GM21786 (cell line): ENCODE results near the gene WDR90.

Experiments
- ATAC-seq: cut with Tn5 transposase; IDR thresholded peaks from one replicate; pipeline ENCODE4 v1.9.1; 2021; ENCODE audit not compliant: unreplicated experiment

WDR90 gene

DNA sequence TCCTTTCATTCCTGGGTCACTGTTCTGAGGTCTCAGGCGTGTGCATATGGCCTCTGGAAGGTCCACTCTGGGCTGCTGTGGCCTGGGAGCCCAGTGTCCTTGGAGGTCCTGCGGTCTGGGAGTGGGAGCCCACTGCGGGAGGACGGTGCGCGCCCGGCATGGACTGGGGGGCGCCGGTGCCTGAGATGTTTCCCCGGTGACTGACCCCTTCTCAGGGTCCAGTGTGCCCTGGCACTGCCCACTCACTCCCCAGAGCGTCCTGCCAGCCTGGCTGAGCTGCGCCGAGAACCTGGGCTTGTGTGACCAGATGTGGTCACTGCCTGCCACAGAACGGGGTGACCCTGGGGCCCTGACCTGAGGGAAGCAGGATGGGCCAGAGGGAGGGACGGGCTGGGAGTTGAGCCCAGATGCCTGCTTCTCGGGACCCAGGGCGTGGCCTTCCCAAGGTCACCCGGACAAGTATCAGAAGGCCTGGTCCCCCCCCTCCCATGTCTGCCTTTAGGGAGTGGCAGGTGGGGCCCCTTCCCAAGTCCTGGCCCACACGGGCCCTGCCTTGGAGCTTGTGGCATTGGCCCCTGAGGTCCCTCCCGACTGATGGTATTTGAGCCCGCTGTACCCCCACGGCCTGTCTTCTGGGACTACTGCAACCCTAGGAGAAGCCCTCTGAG is 25.2 kb downstream of the WDR90 start:
- no peak for ATAC-seq

DNA sequence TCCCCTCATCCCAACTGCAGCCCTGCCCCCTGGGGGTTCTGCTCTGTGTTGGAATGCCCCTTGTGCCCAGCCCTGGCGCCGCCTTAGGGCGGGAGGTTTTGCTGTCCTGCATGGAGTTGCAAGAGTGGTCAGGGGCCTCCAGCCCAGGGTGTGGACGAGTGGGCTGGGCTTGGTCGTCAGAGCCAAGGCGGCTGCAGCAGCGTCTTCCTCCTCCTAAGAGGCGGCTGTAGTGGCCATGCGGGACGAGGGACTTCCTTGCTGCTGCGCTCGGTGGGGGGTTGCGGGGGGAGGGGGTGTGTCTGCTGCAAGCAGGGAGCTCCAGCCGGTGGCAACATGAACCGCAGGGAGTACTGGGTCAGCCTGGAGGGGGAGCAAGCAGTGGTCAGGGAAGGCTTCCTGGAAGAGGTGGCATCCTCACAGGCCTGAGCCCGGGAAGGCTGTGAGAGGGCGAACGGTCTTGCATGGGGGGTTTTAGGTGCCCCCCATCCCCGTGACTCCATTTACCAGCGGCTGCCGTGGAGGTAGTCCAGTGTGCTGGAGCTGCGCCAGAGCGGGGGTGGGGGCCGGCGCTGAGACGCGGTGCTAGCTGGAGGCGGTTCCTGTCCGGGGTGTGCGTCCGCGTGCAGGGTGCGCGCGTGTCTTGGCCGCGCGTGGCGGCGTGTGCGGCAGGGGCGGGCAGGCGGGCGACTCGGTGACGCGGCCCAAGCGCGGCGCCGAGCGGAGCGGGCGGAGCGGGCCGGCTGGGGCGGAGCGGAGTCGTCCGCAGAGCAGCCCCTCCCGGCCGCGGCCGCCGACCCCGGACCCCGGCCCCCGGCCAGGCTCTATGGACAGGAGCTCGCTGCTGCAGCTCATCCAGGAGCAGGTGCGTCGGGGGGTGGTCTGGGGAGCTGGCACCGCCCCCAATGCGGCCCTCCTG is 26.1 kb downstream of the WDR90 start, which contains the start of gene RHBDL1:
Gene RHBDL1, plus strand, starts transcription at position 704 of the 916 bp plus-strand sequence. Its CDS starts 120 bp downstream, at position 824.
- ATAC-seq = no peak

GRCh38 chr16:675884-676564 is 26.9 kb downstream of the WDR90 start:
- no peak for ATAC-seq

GRCh38 chr16:676565-676902 is 27.4 kb downstream of the WDR90 start:
- ATAC-seq = no peak

DNA sequence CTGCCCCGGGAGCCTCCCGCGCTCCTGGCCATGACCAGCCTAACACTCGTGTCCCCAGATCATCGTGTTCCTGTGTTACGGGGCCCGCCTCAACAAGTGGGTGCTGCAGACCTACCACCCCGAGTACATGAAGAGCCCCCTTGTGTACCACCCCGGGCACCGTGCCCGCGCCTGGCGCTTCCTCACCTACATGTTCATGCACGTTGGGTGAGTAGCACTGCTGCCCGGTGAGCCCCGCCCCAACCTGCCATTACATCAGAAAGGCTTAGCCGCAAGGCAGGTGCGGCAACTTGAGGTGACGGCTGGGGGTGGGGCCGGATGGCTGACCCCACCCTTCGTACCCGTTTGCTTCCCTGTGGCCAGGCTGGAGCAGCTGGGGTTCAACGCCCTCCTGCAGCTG is 27.7 kb downstream of the WDR90 start:
- ATAC-seq = no peak

- no peak for ATAC-seq
Measured at GRCh38 chr16:677316-678190, 28.4 kb downstream of the WDR90 start.

DNA sequence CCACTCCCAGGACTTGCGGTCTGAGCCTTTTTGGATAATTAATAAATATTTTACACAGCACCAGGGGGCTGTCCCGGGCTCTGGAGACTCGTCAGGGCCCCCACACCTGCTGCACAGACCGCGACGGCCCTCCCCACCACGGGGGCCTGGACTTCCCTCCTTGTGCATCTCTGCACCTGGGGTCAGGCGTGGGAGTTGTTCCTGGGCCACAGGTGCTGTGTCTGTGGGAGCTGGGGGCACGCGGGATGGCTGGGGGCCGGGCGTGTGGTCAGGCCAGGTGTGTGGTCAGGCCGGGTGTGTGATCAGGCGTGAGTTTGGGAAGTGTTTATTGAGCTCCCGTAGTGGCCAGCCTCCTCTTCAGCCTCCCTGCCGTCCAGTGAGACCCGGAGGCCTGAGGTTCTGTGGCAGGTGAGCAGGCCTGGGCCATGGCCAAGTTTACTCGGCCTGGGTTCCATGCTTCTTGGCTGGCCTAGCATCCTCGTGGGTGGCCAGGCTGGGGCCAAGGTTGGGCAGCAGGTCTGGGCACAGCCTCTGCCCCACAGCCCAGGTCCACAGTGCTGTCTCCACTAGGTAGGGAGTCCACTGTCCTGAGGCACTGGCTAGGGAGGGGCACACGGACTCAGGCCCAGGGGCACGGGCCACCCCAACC is 29.2 kb downstream of the WDR90 start:
- no peak for ATAC-seq

GRCh38 chr16:678858-679813 is 30.0 kb downstream of the WDR90 start:
- ATAC-seq = no peak

DNA sequence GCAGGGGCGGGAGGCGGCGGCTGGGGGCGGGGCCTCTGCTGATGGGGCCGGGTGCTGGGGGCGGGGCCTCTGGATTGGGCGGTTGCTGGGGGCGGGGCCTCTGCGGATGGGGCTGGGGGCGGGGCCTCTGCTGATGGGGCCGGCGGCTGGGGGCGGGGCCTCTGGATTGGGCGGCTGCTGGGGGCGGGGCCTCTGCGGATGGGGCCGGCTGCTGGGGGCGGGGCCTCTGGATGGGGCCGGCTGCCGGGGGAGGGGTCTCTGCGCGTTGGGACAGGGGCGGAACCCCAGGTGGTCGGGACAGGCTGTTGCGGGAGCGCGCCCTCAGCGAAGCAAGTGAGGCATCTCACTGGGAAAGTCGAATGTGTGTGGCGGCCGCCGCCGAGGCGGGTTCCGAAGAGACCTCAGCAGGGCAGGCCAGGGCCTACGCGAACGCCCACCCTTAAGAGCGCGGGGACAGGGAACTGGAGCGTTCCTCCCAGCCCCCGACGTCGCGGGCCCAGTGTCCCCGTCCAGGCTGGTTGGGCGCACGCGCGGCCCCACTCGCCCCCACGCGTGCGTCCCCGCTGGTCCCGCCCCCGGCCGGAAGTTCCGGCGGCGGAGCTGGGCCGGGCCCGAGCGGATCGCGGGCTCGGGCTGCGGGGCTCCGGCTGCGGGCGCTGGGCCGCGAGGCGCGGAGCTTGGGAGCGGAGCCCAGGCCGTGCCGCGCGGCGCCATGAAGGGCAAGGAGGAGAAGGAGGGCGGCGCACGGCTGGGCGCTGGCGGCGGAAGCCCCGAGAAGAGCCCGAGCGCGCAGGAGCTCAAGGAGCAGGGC is 30.9 kb downstream of the WDR90 start, which contains the start of gene STUB1:
Gene STUB1, plus strand, starts transcription at position 597 of the 811 bp plus-strand sequence. Its CDS starts 116 bp downstream, at position 713.
- peak; percentile 37 for ATAC-seq

- ATAC-seq = peak; percentile 4
Measured at GRCh38 chr16:680625-680945, 31.4 kb downstream of the WDR90 start.

DNA sequence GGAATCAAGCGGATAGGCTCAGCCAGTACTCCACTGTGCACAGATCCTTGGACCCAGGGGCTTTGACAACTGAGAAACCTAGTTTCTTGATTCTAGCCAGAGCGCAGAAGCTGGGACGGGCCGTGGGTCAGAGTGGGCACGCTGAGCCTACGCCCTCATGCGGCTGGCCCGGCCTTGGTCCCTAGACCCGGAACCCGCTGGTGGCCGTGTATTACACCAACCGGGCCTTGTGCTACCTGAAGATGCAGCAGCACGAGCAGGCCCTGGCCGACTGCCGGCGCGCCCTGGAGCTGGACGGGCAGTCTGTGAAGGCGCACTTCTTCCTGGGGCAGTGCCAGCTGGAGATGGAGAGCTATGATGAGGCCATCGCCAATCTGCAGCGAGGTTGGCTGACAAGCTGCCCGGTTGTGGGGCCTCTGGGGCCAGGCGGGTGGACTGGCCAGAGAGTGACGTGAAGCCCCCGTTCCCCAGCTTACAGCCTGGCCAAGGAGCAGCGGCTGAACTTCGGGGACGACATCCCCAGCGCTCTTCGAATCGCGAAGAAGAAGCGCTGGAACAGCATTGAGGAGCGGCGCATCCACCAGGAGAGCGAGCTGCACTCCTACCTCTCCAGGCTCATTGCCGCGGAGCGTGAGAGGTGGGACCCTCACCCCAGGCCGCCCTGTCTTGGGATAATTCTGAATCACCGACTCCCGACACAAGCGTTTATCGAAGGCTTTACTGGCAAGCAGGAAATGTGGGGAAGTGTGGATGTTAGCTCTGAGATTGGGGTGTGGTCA is 32.0 kb downstream of the WDR90 start:
- no peak for ATAC-seq

- no peak for ATAC-seq
Measured at GRCh38 chr16:681746-682427, 32.7 kb downstream of the WDR90 start.

DNA sequence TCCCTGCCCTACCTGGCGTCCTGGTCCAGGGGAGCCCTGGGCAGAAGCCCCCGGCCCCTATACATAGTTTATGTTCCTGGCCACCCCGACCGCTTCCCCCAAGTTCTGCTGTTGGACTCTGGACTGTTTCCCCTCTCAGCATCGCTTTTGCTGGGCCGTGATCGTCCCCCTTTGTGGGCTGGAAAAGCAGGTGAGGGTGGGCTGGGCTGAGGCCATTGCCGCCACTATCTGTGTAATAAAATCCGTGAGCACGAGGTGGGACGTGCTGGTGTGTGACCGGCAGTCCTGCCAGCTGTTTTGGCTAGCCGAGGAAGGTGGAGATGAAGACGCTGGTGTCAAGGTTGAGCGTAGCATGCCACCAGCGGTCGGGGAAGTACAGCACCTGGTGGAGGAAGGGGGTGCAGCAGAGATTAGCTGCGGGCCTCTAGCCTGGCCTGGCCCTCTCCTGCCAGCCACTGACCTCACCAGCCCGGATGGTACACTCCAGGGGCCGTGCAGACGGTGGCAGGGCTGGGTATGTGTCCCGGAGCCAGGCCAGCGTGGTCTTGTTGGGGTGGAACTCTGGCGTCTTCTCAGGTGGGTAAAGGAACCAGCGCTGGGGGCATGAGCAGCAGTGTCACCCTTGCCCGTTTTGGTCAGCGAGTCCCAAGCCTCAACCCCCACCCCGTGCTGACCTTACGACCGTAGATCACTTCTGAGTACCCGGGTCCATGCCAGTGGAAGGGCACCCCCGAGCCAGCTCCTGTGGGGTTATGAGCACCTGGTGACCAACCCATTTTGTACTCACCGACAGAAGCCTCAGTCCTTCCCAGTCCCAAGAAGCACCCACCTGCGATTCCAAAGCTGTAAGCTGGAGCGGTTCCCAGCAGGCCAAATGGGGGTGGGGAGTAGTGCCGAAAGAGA is 33.6 kb downstream of the WDR90 start:
- ATAC-seq = no peak

DNA sequence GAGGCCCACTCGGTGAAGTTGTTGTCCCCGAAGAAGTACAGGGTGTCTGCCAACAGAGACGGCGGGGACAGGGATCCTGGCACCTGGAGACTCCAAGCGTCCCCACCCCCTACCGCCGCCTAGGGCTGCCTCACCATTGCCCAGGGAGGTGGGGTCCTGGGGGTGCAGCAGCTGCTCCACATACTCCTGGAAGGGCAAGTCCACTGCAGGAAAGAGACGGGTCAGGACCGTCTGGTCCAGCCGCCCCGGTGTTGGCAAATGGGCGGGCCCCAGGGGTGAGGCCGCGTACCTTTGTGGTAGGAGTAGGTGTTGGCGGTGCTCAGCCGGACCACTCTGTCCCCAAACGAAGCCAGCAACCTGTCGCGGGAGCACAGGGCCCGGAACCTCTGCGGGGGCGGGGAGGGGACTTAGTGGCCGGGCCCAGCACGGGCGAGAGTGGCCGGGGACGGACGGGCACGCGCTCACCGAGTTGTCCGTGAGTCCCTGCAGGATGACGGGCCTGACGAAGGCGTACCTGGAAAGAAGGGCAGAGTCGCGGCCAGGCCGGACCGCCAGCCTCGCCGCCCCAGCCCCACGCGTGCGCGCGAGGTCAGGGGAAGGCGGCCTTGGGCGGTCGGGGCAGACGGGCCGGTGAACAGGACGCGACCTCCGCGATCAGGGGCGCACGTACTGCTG is 34.4 kb downstream of the WDR90 start:
- no peak for ATAC-seq

DNA sequence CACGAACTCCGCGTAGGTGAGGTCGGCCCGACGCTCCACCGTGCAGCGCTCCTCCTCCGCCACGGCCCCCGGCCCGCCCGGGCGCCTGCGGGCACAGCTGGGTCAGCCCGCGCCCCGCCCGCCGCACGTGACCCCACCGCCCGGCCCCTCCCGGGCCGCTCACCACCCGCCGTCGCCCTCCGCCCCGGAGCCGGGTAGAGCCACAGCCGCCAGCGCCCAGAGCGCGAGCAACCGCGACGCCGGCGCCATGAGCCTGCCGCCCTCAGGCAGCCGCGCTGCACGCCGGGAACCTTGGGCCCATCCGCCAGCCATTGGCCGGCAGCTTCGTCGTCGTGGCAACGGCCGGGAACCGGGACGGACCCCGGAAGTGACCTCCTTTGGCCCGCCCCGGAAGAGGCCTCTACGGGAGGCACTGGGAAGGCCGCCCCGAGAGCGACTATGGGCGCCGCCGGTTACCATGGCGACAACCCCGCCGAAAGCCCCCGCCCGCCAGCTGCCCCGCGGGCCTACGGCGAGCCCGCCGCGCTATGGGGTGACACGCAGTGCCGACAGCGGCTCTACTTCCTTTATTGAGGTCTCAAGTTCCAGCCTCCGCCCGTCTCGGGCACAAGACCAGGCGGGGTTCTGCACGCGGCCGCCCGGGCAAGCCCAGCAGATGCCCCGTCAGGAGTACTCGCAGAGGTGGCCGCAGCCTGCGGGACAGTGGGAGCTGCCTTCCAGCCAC is 35.1 kb downstream of the WDR90 start, which contains the start of gene JMJD8:
Gene JMJD8, minus strand, starts transcription at position 264 of the 724 bp plus-strand sequence. Its CDS starts 15 bp downstream, at position 249.
- peak; percentile 59 for ATAC-seq
